ENCODE results near the gene TUBB4A. TPM values are rescaled to one million over a fixed set of nuclear protein-coding genes. Genes with fewer than 3 reads are reported as not detected.

The TUBB4A gene
- total RNA-seq, 4 donors from 2014 or later, result 7.8 TPM; not detected in 3

- Histone ChIP-seq H3K36me3 (peaks cover 0 to 64% (median 8%) of the 10 kb centered on the region in 3 donors), H3K4me1 (peaks cover 0 to 29% (median 11%) of the 10 kb centered on the region in 3 donors), H3K9me3 (peaks cover 0 to 14% (median 7%) of the 10 kb centered on the region in 3 donors), H3K4me3 (no peak overlapping the region), H3K27me3 (no peaks in the 10 kb centered on the region), H3K27ac (no peak overlapping the region)
- TF ChIP-seq, protein P1, sequence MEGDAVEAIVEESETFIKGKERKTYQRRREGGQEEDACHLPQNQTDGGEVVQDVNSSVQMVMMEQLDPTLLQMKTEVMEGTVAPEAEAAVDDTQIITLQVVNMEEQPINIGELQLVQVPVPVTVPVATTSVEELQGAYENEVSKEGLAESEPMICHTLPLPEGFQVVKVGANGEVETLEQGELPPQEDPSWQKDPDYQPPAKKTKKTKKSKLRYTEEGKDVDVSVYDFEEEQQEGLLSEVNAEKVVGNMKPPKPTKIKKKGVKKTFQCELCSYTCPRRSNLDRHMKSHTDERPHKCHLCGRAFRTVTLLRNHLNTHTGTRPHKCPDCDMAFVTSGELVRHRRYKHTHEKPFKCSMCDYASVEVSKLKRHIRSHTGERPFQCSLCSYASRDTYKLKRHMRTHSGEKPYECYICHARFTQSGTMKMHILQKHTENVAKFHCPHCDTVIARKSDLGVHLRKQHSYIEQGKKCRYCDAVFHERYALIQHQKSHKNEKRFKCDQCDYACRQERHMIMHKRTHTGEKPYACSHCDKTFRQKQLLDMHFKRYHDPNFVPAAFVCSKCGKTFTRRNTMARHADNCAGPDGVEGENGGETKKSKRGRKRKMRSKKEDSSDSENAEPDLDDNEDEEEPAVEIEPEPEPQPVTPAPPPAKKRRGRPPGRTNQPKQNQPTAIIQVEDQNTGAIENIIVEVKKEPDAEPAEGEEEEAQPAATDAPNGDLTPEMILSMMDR (IDR thresholded peaks at IDR 0.05), result no peak
- TF ChIP-seq POLR2A (IDR thresholded peaks at IDR 0.05), result no peak
- DNase-seq, result no peak
- 95% methylated on average over 4 to 7 of the region's 15 CpGs for WGBS, 2 donors
- intact Hi-C loops (cut with DNase I), result no loop called here
These were observed 46.2 kb downstream of the TUBB4A start for GRCh38 chr19:6455924-6456323.

DNA sequence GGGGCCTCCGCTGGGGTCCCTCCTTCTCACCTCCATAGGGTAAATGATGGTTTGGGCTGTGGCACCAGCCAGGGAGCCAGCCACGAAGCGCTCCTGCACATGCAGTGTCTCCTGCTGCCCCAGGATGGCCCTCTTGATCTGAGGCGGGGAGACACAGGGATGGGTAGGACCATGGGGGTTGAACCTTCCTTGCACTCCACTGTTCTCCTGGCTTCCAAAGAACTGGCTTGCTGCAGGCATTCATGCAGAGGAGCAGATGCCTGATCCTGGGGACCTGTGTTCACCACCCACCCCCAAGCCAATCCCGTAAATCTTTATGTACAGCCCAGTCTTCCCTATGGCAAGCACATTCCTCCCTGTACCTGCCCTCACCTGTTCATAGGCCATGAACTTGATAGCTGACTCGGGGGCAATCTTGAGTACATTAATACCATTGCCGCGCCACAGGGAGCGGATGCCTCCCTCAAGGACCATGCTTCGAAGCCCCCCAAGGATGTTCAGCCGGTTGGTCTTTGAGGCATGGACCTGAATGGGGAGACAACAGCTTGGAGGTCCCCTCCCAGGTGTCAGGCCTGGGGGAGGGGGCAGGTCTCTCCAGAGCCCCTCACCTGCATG is 48.1 kb downstream of the TUBB4A start:
- peaks cover 0 to 15% (median 10%) of the 10 kb centered on the region in 3 donors for H3K4me1 ChIP-seq
- intact Hi-C loops (cut with DNase I), result no loop called here
- no peak overlapping the region for H3K4me3 ChIP-seq
- peaks cover 0 to 14% (median 7%) of the 10 kb centered on the region in 3 donors for H3K9me3 ChIP-seq
- H3K27ac ChIP-seq, result no peak overlapping the region
- no peaks in the 10 kb centered on the region for H3K27me3 ChIP-seq
- DNase-seq, result no peak
- TF ChIP-seq POLR2A (IDR thresholded peaks at IDR 0.05), result no peak
- TF ChIP-seq, protein P1 (IDR thresholded peaks at IDR 0.05), result no peak
- peaks cover 0 to 77% (median 8%) of the 10 kb centered on the region in 3 donors for H3K36me3 ChIP-seq
- 96 to 98% methylated on average over 5 to 8 of the region's 11 CpGs for WGBS, 2 donors

- no peak for DNase-seq
- peaks cover 0 to 77% (median 8%) of the 10 kb centered on the region in 3 donors for H3K36me3 ChIP-seq
- H3K4me1 ChIP-seq, result peaks cover 0 to 4% (median 0%) of the 10 kb centered on the region in 3 donors
- peaks cover 0 to 14% (median 7%) of the 10 kb centered on the region in 3 donors for H3K9me3 ChIP-seq
- intact Hi-C loops (cut with DNase I), result no loop called here
- H3K27me3 ChIP-seq, result no peaks in the 10 kb centered on the region
- TF ChIP-seq, protein P1 (IDR thresholded peaks at IDR 0.05), result no peak
- no peak for TF ChIP-seq POLR2A (IDR thresholded peaks at IDR 0.05)
- no peak overlapping the region for H3K27ac ChIP-seq
- WGBS, 2 donors, result 98 to 100% methylated on average over 2 of the region's 2 CpGs
- no peak overlapping the region for H3K4me3 ChIP-seq
These were observed 49.2 kb downstream of the TUBB4A start for GRCh38 chr19:6452899-6453298.

DNA sequence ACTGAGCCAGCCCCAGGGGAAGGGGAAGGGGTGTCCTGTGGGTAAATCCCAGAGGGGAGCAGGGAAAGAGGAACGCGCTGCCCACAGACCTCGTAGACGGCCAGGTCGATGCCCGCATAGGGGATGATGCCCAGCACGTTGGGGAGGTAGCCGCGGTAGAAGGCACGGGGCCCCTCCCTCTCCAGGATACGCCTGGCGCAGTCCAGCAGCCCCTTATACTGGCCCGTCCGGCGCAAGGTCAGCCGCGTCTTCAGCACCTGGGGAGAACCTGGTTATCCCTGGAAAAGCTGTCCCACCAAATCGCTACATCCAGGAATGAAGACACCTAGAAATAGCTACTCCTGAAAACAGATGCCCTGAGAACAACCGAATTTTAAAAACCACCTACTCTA is 49.9 kb downstream of the TUBB4A start:
- H3K27me3 ChIP-seq, result no peaks in the 10 kb centered on the region
- DNase-seq, result no peak
- H3K36me3 ChIP-seq, result peaks cover 0 to 81% (median 8%) of the 10 kb centered on the region in 3 donors
- peaks cover 0 to 8% (median 0%) of the 10 kb centered on the region in 3 donors for H3K4me1 ChIP-seq
- H3K4me3 ChIP-seq, result no peak overlapping the region
- intact Hi-C loops (cut with DNase I), result no loop called here
- peaks cover 0 to 14% (median 7%) of the 10 kb centered on the region in 3 donors for H3K9me3 ChIP-seq
- WGBS, 2 donors, result 93 to 96% methylated on average over 11 to 15 of the region's 19 CpGs
- TF ChIP-seq, protein P1 (IDR thresholded peaks at IDR 0.05), result no peak
- TF ChIP-seq POLR2A (IDR thresholded peaks at IDR 0.05), result no peak
- H3K27ac ChIP-seq, result no peak overlapping the region

GRCh38 chr19:6451583-6452222 is 50.4 kb downstream of the TUBB4A start:
- peaks cover 0 to 81% (median 8%) of the 10 kb centered on the region in 3 donors for H3K36me3 ChIP-seq

More at GRCh38 chr19:6451583-6452222, 50.4 kb downstream of the TUBB4A start:
- 84 to 88% methylated on average over 5 to 6 of the region's 7 CpGs for WGBS, 2 donors
- no peak for DNase-seq
- no peak overlapping the region for H3K4me3 ChIP-seq
- H3K9me3 ChIP-seq, result peaks cover 0 to 14% (median 7%) of the 10 kb centered on the region in 3 donors
- TF ChIP-seq, protein P1 (IDR thresholded peaks at IDR 0.05), result no peak
- no peak for TF ChIP-seq POLR2A (IDR thresholded peaks at IDR 0.05)
- H3K27ac ChIP-seq, result no peak overlapping the region
- intact Hi-C loops (cut with DNase I), result no loop called here
- no peaks in the 10 kb centered on the region for H3K27me3 ChIP-seq
- H3K4me1 ChIP-seq, result peaks cover 0 to 8% (median 0%) of the 10 kb centered on the region in 3 donors

Data from esophagus squamous epithelium (tissue), 5 donors.